GM21717 (cell line): Measurements from ENCODE around the gene SLC17A9.
A peak's percentile ranks its signal among the peaks of the same experiment; 100 is the strongest.

Experiments
- ATAC-seq: cut with Tn5 transposase; IDR thresholded peaks from one replicate; pipeline ENCODE4 v1.9.1; 2021; ENCODE audit warnings: mild to moderate bottlenecking, moderate library complexity; ENCODE audit not compliant: unreplicated experiment

Gene SLC17A9

DNA sequence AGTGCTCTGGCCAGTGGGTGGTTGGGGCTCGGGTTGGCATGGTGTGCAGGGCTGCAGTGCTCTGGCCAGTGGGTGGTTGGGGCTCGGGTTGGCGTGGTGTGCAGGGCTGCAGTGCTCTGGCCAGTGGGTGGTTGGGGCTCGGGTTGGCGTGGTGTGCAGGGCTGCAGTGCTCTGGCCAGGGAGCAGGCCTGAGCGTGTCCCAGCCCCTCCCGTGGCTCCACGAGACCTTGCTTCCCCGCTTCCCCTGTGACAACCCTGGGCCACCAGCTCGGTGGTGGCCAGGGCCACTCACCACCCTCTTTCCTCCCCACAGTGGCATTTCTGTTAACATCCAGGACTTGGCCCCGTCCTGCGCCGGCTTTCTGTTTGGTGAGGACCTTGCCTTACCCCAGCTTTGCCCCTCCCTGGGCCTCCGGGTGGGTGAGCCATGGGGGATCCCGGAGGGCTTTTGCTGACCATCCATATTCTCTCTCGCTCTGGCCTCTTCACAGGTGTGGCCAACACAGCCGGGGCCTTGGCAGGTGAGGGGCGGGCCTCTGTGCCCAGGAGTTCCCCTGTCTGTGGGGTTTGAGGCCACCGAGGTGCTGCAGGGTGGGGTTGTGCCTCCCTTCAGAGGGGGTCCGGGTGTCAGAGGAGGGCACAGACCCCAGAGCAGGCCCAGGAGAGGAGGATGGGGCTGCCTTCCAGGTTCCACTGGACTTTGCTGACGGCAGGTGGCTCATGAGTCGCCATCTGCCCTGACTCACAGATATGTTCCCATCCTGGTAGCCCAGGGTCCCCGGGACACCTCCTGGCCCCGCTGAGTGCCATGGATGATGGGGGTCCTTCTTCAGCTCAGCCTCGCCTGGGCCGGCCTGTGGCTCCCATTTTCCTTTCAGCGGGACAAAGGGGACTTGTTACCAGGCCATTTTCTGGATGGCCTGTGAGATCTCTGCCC, 14.0 kb downstream of the SLC17A9 start:
- ATAC-seq = no peak

GRCh38 chr20:62967149-62967501, 14.6 kb downstream of the SLC17A9 start:
- ATAC-seq = no peak

- ATAC-seq = no peak
Observed at GRCh38 chr20:62967628-62968351, 15.3 kb downstream of the SLC17A9 start.

DNA sequence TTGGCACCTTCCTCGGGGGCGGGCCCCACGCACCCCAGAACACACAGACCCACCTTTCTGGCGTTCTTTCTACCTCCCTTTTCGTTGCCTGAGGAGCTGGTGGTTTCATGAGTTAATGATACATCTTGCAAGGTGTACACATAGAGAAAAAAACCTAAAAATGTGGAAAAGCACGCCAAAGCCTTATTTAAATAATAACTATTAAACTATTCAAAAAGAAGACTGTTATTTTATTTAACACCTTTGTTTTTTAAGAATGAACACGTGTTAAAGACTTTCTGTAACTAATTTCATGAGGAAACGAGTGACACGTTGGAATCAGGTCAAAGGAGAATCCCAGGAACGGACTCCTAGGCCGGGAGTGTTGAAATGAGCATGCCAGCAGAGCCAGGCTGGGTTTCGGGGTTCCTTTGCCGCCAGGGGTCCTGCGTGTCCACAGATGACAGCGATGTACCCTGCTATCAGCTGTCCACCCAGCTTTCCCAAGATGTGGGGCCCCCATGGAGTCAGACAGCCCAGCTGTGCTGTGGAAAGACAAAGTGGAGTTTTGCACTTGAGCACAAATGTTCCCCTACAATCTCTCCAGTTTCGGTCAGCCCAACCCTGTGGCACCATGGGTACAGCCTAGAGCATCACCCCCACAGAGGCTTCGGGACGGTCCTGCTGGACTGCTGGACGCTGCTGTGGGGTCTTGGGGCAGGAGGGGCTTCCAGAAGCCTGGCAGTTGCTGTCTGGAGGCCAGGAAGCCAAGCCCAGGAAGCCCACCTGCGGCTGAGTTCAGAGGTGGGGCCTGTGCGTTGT, 16.1 kb downstream of the SLC17A9 start:
- no peak for ATAC-seq

DNA sequence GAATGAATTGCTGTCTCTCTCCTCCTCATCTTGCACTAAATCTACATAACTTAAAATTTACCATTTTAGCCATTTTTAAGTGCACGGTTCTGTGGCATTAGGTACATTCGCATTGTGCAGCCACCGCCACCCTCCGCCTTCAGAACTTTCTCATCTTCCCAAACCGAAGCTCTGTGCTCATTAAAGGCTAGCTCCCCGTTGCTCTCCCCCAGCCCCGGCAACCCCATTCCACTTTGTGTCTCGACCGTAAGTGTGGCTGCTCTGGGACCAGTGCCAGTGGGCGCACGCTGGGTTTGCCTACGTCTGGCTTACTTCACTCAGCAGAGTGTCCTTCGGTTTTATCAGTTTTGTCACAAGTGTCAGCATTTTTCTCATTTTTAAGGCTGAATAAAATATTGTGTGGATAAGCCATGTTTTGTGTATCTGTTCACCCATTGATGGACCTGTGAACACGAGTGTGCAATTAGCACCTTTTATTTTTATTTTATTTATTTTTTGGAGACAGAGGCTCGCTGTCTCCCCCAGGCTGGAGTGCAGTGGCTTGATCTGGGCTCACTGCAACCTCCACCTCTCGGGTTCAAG, 16.8 kb downstream of the SLC17A9 start:
- ATAC-seq = no peak

DNA sequence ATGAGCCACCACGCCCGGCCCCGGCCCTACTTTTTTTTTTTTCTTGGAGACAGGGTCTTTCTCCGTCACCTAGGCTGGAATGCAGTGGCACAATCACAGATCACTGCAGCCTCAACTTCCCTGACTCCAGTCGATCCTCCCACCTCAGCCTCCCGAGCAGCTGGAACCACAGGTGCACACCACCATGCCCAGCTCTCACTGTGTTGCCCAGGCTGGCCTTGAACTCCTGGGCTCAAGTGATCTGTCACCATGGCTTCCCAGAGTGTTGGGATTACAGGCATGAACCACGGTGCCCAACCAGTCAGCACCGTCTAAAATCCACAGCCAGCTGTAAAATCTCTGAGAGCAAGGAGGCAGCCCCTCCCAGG, 17.4 kb downstream of the SLC17A9 start:
- no peak for ATAC-seq

- ATAC-seq = no peak
Observed at GRCh38 chr20:62970307-62971210, 18.1 kb downstream of the SLC17A9 start.

DNA sequence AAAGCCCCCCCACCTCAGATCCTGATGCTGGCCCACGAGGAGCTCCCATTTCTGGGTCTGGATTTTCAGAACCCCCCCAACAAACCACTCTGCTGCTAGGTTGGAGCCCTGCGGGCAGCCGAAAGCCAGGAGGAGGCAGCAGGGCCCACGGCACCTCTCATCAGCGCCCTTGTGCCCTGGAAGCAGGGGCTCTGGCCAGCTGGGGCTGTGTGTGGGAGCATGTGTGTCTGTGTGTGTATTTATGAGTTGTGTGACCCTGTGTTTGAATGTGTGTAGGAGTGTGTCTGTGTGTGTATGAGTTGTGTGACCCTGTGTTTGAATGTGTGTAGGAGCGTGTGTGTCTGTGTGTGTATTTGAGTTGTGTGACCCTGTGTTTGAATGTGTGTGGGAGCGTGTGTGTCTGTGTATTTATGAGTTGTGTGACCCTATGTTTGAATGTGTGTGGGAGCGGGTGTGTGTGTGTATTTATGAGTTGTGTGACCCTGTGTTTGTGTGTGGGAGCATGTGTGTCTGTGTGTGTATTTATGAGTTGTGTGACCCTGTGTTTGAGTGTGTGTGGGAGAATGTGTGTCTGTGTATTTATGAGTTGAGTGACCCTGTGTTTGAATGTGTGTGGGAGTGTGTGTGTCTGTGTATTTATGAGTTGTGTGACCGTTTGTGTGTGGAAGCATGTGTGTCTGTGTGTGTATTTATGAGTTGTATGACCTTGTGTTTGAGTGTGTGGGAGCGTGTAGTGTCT, 18.9 kb downstream of the SLC17A9 start:
- no peak for ATAC-seq

GRCh38 chr20:62971950-62972844, 19.7 kb downstream of the SLC17A9 start:
- ATAC-seq = no peak

GRCh38 chr20:62972845-62973745, 20.6 kb downstream of the SLC17A9 start:
- no peak for ATAC-seq

- no peak for ATAC-seq
Observed at GRCh38 chr20:62975251-62975760, 22.8 kb downstream of the SLC17A9 start.

DNA sequence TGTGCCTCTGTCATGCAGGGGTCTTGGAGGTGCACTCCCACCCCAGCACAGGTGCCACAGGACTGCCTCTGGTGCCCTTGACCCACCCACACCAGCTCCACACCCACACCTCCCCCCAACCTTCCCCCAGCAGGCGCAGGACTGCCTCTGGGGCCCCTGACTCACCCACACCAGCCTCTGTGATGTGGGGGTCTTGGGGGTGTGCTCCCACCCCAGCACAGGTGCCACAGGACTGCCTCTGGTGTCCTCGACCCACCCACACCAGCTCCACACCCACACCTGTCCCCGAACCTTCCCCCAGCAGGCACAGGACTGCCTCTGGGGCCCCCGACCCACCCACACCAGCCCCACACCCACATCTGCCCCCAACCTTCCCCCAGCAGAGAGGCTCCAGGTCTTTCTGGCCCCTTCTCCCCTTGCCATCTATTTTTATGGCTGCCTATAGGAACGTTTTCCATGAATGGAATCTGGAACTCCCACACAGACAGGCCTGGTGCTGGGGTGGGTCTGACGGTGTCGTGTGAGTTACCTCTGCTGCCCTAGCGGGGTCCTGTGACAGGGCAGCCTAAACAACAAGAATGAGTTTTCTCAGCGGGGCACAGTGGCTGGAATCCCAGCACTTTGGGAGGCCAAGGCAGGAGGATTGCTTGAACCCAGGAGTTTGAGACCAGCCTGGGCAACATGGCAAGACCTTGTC, 23.5 kb downstream of the SLC17A9 start:
- ATAC-seq = no peak

DNA sequence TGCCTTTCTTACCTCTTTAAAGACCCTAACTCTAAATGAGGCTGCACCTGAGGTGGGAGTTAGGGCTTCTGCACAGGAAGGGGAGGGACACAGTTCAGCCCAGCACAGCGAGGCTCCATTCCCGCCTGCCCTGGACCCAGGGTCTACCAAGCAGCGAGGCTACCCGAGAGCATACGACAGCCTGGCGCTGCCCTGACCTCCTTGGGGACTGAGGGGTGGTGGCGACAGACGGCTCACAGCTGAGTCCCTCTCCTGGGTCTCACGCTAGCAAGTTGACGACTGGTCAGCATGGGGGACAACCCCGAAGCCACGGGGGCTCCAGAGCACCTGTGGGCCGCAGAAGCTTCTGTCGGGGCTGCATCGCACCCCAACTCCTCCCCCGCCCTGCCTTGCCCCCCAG, 24.4 kb downstream of the SLC17A9 start:
- ATAC-seq = no peak

- ATAC-seq = peak; percentile 51
Observed at GRCh38 chr20:62977613-62978560, 25.4 kb downstream of the SLC17A9 start.

DNA sequence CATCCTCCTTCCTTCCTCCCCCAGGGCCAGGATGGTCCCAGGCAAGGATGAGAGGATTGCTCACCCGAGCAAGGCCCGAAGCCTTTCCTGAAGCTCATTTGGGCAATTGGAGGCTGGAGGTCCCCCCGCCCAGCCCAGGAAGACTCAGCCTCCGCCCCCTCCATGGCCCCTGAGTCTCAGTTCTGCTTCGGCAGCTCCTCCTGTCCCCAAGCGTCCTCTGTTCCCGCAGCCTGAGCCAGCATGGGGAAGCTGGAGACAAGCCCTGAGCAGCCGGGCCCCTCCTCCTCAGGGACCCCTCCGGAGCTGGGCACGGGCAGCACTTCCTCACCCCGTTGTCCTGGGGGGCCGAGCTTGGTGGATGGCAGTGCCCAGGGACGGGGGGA, 26.0 kb downstream of the SLC17A9 start:
- ATAC-seq = no peak
